Fibroblast of upper back skin (primary cell): ENCODE measurements around the gene SLC37A2.

Source experiments
- DNase-seq: peaks from one replicate; pipeline ENCODE4 v3.0.0-alpha.2; 2013

The SLC37A2 gene

DNA sequence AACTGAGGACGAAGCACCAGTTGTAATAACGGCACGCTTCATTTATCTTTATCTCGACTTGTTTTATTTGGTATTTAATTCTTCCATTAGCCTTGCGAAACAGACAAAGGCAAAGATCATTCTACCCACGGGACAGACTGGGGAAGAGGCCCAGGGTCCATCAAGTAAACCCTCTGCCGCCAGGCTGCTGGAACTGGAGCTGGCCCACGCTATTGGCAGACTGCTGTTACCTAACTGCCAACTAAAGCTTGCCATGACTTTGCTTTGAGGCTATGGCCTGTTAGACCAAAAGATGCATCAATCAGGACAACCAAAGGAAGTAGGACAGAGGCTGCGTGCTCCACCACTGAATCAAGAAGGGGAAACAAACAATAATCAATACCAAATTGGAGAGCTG is 49.1 kb downstream of the SLC37A2 start:
- DNase-seq: no peak

DNA sequence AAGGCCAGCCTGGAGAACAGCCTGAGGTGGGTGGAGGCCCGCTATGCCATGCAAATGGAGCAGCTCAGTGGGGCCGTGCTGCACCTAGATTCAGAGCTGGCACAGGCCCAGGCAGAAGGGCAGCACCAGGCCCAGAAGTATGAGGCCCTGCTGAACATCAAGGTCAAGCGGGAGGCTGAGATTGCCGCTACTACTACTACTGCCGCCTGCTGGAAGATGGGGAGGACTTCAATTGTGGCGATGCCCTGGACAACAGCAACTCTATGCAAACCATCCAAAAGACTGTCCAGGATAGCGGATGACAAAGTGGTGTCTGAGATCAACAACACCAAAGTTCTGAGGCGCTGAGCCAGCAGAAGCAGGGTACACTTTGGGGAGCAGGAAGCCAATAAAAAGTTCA is 51.4 kb downstream of the SLC37A2 start:
- DNase-seq: no peak

DNA sequence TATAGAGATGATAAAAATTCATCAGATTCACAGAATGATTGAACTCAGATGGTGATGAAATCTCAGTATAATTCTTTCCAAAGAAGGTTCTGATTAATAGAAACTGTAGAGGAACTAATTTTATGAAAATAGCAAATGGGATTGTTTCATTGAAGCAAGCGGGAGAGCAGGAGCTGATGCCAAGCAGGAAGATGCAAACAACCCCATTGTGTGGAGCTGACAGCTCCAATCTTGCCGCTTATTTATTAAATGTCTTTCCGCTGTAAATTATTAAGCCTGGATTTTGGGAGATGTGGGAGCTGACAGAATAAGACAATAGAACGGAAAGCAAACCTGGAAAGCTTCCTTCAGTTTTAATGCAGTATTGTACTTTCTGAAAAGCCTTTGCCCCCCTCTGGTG is 54.3 kb downstream of the SLC37A2 start:
- no peak for DNase-seq

DNA sequence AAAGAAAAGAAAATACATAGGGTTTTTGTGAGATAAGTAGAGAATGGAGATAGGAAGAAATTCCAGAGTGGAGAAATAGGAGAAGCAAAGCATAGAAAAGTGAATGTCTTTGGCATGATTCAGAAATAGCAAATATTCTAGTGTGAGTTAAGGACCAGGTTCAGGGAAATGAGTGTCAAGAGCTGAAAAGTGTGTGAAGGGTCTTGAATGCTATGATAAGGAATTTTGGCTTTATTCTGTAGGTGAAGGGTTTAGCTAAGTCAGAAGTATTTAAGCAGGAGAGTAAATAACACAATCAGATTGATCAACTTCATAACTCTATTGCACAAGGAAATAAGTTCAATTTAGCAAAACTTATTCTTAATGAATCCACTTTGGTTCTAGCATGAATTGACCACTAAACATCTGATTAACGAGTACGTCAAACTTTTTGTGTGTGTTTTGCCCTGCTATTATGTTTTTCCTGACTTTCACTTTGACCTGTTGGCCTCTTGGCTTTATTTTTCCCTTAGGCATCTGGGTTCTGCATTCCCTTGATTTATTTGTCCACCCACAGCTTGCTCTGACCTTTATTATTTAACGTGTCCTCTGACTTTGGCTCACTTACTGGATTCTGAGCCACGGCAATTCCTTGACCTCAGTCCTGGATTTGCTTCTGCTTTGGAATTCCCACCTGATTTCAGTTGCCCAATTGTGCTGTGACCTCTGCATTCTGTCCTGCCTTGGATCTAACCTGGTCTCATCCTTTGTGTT is 60.3 kb downstream of the SLC37A2 start:
- DNase-seq: no peak

DNA sequence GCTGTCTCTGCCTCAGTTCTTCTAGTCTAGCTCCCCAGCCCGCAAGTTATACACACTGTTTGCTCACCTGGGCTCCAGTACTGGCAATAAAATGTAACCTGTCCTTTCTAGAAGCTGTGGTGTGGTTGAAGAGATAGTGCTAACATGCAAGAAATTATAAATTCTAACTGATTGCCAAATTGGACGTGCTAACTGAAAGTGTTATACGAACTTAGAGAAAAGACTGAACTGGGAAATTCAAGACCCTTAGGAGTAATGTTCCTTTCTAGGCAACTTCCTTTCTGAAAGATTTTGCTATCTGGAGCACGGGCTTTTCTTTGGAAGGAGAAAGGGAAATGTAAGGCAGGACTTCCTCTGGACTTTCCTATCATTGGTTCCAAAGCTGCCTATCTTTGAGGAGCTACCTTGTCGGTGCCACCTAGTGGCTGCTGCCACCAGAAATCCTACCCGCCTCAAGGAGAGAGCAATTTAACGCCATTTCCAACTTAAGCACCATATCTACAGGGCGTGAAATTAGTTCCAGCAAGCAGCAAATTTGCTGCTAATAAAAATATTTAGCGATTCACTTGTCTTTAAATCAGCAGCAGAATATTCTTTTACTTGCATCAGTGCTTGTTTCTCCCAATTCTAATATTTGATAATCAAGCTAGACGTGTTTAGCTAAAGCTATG is 61.0 kb downstream of the SLC37A2 start:
- peak; percentile 64 for DNase-seq

DNA sequence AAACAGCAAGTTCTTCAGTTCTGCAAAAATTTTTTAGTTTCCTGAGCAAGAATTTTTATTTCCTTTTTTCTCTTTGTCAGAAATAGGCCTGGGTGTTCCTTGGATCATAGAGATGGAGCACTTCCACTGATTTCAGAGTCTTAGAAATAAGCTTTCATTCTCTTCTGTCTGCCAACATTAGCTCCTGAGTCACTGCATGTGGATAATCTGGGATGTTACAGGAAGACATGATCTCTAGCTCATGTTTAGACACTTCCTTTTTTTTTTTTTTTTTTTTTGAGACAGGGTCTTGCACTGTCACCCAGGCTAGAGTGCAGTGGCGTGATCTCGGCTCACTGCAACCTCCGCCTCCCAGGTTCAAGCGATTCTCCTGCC is 61.5 kb downstream of the SLC37A2 start:
- DNase-seq: no peak

DNA sequence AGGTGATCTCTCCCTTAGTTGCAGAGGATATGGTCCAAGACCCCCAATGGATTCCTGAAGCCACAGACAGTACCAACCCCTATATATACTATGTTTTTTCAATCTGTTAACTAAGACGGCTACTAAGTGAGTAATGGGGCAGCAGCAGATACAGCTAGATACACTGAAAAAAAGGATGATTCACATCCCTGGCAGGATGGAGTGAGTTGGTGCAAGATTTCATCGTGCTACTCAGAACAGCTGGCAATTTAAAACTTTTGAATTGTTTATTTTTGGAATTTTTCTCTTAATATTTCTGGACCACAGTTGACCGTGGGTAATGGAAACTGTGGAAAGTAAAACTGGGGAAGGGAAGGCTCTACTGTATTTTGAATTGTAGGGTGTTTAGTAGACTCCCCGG is 65.3 kb downstream of the SLC37A2 start:
- DNase-seq: peak; percentile 81

DNA sequence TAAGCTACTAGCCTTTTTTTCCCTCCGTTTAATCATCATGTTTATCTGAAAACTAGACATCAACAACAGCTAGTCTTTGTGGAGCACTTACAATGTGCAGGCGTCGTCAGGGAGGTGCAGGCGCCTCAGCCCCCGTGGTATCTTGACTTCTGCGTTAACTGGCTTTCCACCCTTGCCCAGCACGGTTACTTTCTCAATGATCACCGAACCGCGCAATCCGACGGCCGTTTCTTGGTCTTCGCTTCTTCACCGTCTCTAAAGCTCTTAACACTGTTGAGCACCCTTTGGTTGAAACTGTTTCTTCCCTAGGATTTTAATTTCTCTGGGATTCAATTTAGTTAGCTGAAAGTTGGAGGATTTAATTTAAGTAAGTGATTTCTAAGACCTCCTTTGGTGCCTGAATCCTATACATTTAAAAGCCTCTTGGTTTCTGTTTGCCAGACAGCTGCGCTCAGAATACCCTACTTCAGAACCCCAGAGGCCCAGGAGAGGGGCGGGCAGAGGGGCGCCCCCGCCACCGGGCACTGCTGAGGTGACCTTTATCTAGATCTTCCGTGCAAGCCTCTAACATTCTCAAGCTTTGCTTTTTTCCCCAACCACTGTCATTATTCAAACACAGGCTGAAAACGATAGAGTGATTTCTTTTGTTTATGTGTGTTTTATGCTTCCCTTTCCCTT is 66.3 kb downstream of the SLC37A2 start:
- DNase-seq: no peak

DNA sequence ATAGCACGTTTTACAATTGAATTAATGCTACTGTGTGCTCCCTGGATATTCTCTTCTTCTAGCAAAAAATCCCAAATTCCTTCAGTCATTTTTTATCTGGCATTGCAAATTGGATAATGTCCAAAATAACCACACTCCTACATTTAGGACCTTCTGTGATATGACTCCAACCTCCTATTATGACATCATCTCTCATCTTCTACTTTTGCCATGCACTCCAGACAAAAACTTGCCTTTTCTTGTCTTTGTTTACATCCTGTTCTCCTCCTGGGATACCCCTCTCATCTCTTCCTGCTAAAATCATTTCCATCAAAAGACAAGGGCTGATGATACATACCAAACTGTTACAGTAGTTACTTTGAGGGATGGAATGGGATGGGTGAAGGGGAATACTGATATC is 69.0 kb downstream of the SLC37A2 start:
- DNase-seq: peak; percentile 43

DNA sequence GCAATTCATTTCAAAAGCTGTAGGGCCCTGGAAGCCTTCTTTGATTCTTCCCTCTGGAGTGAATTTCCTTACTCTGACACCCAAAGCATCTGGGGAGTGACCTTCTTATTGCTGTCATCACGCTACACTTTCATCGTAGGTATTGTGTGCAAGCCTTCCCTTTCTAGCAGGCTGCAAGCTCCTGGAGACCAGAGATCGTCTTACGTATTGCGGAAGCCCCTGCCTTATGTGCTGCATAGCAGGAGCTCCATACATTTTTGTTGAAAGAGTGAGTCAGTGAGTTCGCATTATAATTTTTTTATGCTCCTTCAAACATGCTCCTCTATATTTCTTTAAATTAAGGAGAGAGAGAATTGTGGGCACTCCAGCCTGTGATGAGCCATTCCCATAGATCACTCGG is 69.5 kb downstream of the SLC37A2 start:
- DNase-seq: peak; percentile 82

DNA sequence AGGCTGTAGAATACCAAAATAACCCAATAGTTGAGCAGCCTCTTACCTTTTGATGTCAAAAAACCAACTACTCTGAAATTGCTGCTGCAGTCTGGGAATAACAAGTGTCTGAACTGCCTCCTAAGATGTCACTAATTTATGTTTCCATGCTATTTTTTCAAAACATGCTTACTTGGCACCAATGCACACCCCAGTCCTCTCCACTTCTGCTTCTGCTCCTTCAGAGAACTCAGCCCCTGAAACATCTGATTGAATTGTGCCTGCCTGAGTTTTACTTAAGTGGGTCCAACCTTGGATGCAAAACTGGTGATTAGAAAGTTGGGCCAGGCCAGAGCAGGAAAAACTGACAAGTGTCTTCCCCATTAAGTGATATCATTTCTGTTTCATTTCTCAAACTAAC is 72.9 kb downstream of the SLC37A2 start:
- no peak for DNase-seq

DNA sequence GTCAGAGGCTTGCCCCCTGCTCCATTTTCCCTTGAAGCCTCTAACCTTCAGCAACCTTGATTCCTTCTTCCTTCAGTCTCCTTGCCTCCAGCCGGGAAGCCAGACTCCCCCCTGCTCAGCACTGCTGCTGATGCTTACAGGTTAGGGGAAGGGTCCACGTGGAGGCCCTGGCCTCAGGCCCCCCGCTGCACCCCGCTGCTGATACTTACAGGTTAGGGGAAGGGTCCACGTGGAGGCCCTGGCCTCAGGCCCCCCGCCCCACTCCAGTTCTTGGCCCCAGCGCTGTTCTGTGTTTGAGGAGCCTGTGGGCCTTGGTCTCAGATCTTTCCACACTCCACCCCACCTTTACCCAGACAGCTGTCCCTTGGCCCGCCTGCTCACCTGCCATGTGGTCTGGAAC is 75.9 kb downstream of the SLC37A2 start:
- no peak for DNase-seq

DNA sequence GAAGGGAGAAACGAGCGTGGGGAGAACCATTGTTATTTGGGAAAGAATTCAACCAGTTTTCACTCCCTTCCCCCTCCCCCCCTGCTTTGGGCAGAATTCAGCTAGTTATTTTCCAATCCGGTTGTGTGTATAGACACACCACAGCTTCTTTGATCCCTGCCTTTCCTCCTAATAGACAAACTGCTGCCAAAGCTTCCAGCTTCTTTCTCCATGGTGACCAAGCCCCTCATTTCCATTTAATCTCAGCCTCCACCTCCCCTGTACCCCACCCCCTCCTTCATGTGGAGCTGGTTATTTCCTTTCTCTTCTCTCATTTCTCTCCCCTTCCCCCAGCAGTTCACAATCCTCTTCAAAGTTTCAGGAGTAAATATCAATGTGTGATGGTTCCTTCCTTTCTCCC is 76.7 kb downstream of the SLC37A2 start:
- DNase-seq: no peak
